HT1080 (cell line): Measurements from ENCODE around the gene ZBBX. TPM values are rescaled to one million over a fixed set of nuclear protein-coding genes. Genes with fewer than 3 reads are reported as not detected.

Experiments used
- total RNA-seq: library from RNA; depleted of rRNA; stranded (reverse); fragments of >200 nt; shearing (Covaris generic); gene quantifications from 2 replicates; pipeline ENCODE4 v1.2.3, GENCODE V29; 2014; rRNA removed

The ZBBX gene
- total RNA-seq, 1 experiment from 2014 or later = not detected

Other genes with a start within 250 kb of the ZBBX start
- not detected in 2 replicates for gene SERPINI2, start 93.7 kb upstream of the ZBBX start, total RNA-seq